ENCODE data around the gene EPN1.

- TF ChIP-seq CTCF (IDR thresholded peaks at IDR 0.05 in 4 of 5, conservative IDR thresholded peaks at IDR 0.05 in 1 of 5) = no peak
- no peak for TF ChIP-seq POLR2A (IDR thresholded peaks at IDR 0.05)
Observed at GRCh38 chr19:55676889-55677505, 2.0 kb downstream of the EPN1 start.

All from gastrocnemius medialis (tissue), 4 donors.